ENCODE data around the gene ZNF628.

Gene ZNF628

GRCh38 chr19:55490478-55491432 is 14.3 kb downstream of the ZNF628 start:
- no peak overlapping the region for H3K27ac ChIP-seq (ENCODE audit: low read depth, low read length)
- H3F3A ChIP-seq (ENCODE audit: control insufficient read depth, insufficient read depth) = no peaks in the 10 kb centered on the region; the same call in 1 of the 2 replicates
- H4K20me1 ChIP-seq (ENCODE audit: control insufficient read depth, insufficient read depth, low read depth, low read length) = no peaks in the 10 kb centered on the region
- H3K36me3 ChIP-seq (ENCODE audit: control insufficient read depth, low read length) = no peaks in the 10 kb centered on the region
- no peak overlapping the region for H3K4me2 ChIP-seq (ENCODE audit: low read length)
- peaks cover 1% of the 10 kb centered on the region for H3K79me2 ChIP-seq (ENCODE audit: control insufficient read depth, low read length)
- H3K4me3 ChIP-seq (ENCODE audit: low read length) = no peak overlapping the region
- no peaks in the 10 kb centered on the region for H3K9me3 ChIP-seq (ENCODE audit: control insufficient read depth, insufficient read depth, low read length)
- TF ChIP-seq EZH2phosphoT487 (IDR thresholded peaks at IDR 0.05; ENCODE audit: borderline replicate concordance, low read length) (no peak), CTCF (IDR thresholded peaks at IDR 0.05; ENCODE audit: low read depth, low read length, poor library complexity, severe bottlenecking) (no peak)
- H3K9me2 ChIP-seq (replicated peaks; ENCODE audit: control insufficient read depth, low read length) = no peaks in the 10 kb centered on the region
- peaks cover 2% of the 10 kb centered on the region for H3K4me1 ChIP-seq (ENCODE audit: control insufficient read depth, low read length)
- H3K27me3 ChIP-seq (ENCODE audit: control insufficient read depth, low read length) = no peaks in the 10 kb centered on the region

GRCh38 chr19:55491546-55492360 is 15.3 kb downstream of the ZNF628 start:
- Histone ChIP-seq H3K27ac (ENCODE audit: low read depth, low read length) (no peak overlapping the region), H3K79me2 (ENCODE audit: control insufficient read depth, low read length) (no peaks in the 10 kb centered on the region), H3K4me1 (ENCODE audit: control insufficient read depth, low read length) (no peaks in the 10 kb centered on the region; the same call in 1 of the 2 replicates), H3K9me2 (replicated peaks; ENCODE audit: control insufficient read depth, low read length) (no peaks in the 10 kb centered on the region), H3K36me3 (ENCODE audit: control insufficient read depth, low read length) (no peaks in the 10 kb centered on the region), H3K4me2 (ENCODE audit: low read length) (no peak overlapping the region), H3K27me3 (ENCODE audit: control insufficient read depth, low read length) (no peaks in the 10 kb centered on the region), H3K4me3 (ENCODE audit: low read length) (no peak overlapping the region), H3F3A (ENCODE audit: control insufficient read depth, insufficient read depth) (no peaks in the 10 kb centered on the region; the same call in 1 of the 2 replicates), H3K9me3 (ENCODE audit: control insufficient read depth, insufficient read depth, low read length) (no peaks in the 10 kb centered on the region), H4K20me1 (ENCODE audit: control insufficient read depth, insufficient read depth, low read depth, low read length) (no peaks in the 10 kb centered on the region)
- no peak for TF ChIP-seq EZH2phosphoT487 (IDR thresholded peaks at IDR 0.05; ENCODE audit: borderline replicate concordance, low read length)
- no peak for TF ChIP-seq CTCF (IDR thresholded peaks at IDR 0.05; ENCODE audit: low read depth, low read length, poor library complexity, severe bottlenecking)

- Histone ChIP-seq H4K20me1 (ENCODE audit: control insufficient read depth, insufficient read depth, low read depth, low read length) (no peaks in the 10 kb centered on the region), H3K79me2 (ENCODE audit: control insufficient read depth, low read length) (no peaks in the 10 kb centered on the region), H3F3A (ENCODE audit: control insufficient read depth, insufficient read depth) (no peaks in the 10 kb centered on the region; the same call in 1 of the 2 replicates), H3K27ac (ENCODE audit: low read depth, low read length) (no peak overlapping the region), H3K4me1 (ENCODE audit: control insufficient read depth, low read length) (no peaks in the 10 kb centered on the region; the same call in 1 of the 2 replicates), H3K4me2 (ENCODE audit: low read length) (no peak overlapping the region), H3K9me2 (replicated peaks; ENCODE audit: control insufficient read depth, low read length) (no peaks in the 10 kb centered on the region), H3K36me3 (ENCODE audit: control insufficient read depth, low read length) (no peaks in the 10 kb centered on the region), H3K9me3 (ENCODE audit: control insufficient read depth, insufficient read depth, low read length) (no peaks in the 10 kb centered on the region), H3K4me3 (ENCODE audit: low read length) (no peak overlapping the region), H3K27me3 (ENCODE audit: control insufficient read depth, low read length) (no peaks in the 10 kb centered on the region)
- TF ChIP-seq CTCF (IDR thresholded peaks at IDR 0.05; ENCODE audit: low read depth, low read length, poor library complexity, severe bottlenecking) = no peak
- no peak for TF ChIP-seq EZH2phosphoT487 (IDR thresholded peaks at IDR 0.05; ENCODE audit: borderline replicate concordance, low read length)
These were observed 16.0 kb downstream of the ZNF628 start for GRCh38 chr19:55492362-55492944.

Data from DOHH2 (cell line).